HepG2 (cell line): Measurements from ENCODE around the gene VPS13D. TPM values are rescaled to one million over a fixed set of nuclear protein-coding genes. Genes with fewer than 3 reads are reported as not detected.

ENCODE experiments used
- ATAC-seq: fragments of 200-7000 bp; cut with Tn5 transposase; 3 replicates; pipeline ENCODE4 v1.9.1; 2020; ENCODE audit warnings: mild to moderate bottlenecking, moderate library complexity
- BruUV-seq: library from RNA; stranded (reverse); fragments of 400-500 nt; replicated peaks from 2 replicates; lab custom pipeline; 2021; lab: Mats Ljungman, UMichigan
- CTCF ChIA-PET: fragments of 300-600 bp; formaldehyde crosslinking; extraction: SDS; loops from one replicate; lab custom pipeline; 2021; ENCODE audit warnings: low total read pairs, inconsistent platforms, low intra/inter-chr PET ratio; lab: Yijun Ruan, JAX
- POLR2A ChIA-PET: fragments of 350-600 bp; sonication (Branson Sonifier 250); formaldehyde crosslinking; loops from one replicate; lab custom pipeline; 2020; ENCODE audit warnings: antibody characterized with exemption, inconsistent platforms; lab: Yijun Ruan, JAX
- DNase-seq: peaks from one replicate; pipeline ENCODE4 v3.0.0-alpha.2; 2015; ENCODE audit warnings: low spot score
- FAIRE-seq: peaks from 3 replicates; lab custom pipeline; 2011; peaks lifted over from hg19 to GRCh38; lab: Jason Lieb, UNC
- H2AFZ ChIP-seq: one replicate; pipeline ENCODE4 v1.6.1; 2011; ENCODE audit warnings: low read length, inconsistent platforms
- H3K27ac ChIP-seq: fragments of 300-600 bp; 3 replicates; pipeline ENCODE4 v1.8.0; 2011; ENCODE audit warnings: mixed run types, mild to moderate bottlenecking, mixed read lengths, low read length, inconsistent platforms; ENCODE audit not compliant: insufficient read depth; ENCODE audit errors: extremely low read length
- H3K27me3 ChIP-seq, 2 experiments: fragments of 200-600 bp in 1 of 2; 2 replicates in 1 of 2; 3 replicates in 1 of 2; pipeline versions ENCODE4 v1.6.0 to v1.8.0; 2011; ENCODE audit warnings: low read length in 2 of 2, mild to moderate bottlenecking in 2 of 2, moderate library complexity in 2 of 2, inconsistent platforms in 1 of 2; ENCODE audit not compliant: insufficient read depth in 2 of 2, control insufficient read depth in 1 of 2
- H3K36me3 ChIP-seq, 2 experiments: fragments of 200-600 bp in 1 of 2; replicated peaks in 1 of 2; 2 replicates in 1 of 2; 3 replicates in 1 of 2; pipeline versions ENCODE4 v1.5.1 to v1.8.0; 2011; ENCODE audit warnings: low read length in 2 of 2, inconsistent platforms in 1 of 2; ENCODE audit not compliant: insufficient read depth in 2 of 2, control insufficient read depth in 1 of 2
- H3K4me1 ChIP-seq: 2 replicates; pipeline ENCODE4 v1.5.1; 2012; ENCODE audit warnings: low read length, inconsistent platforms; ENCODE audit not compliant: insufficient read depth
- H3K4me2 ChIP-seq: 2 replicates; pipeline ENCODE4 v1.6.0; 2011; ENCODE audit warnings: low read depth, low read length, inconsistent platforms
- H3K4me3 ChIP-seq, 3 experiments: fragments of 200-600 bp in 1 of 3; sonication (generic), shearing (Covaris generic) in 1 of 3; replicated peaks in 1 of 3; 2 replicates each; pipeline ENCODE4 v1.5.1; 2011 to 2016; ENCODE audit warnings: low read length in 3 of 3, inconsistent platforms in 2 of 3, low read depth in 2 of 3, mild to moderate bottlenecking in 2 of 3, control low read depth in 1 of 3, mixed read lengths in 1 of 3; ENCODE audit not compliant: insufficient read depth in 1 of 3
- H3K79me2 ChIP-seq: one replicate; pipeline ENCODE4 v1.6.1; 2011; ENCODE audit warnings: low read length, inconsistent platforms; ENCODE audit not compliant: insufficient read depth
- H3K9ac ChIP-seq: 2 replicates; pipeline ENCODE4 v1.6.0; 2011; ENCODE audit warnings: mild to moderate bottlenecking, low read depth, low read length, inconsistent platforms; ENCODE audit not compliant: insufficient read depth
- H3K9me3 ChIP-seq: 2 replicates; pipeline ENCODE4 v1.5.1; 2012; ENCODE audit warnings: mild to moderate bottlenecking, low read length
- H4K20me1 ChIP-seq: 2 replicates; pipeline ENCODE4 v1.6.0; 2011; ENCODE audit warnings: inconsistent platforms, mild to moderate bottlenecking, low read length, moderate library complexity; ENCODE audit not compliant: insufficient read depth
- ATF2 ChIP-seq: sonication (generic); formaldehyde crosslinking; IDR thresholded peaks from 2 replicates; pipeline ENCODE4 v1.4.0; 2020; ENCODE audit warnings: missing genetic modification reagents
- NFRKB ChIP-seq: fragments of 450-650 bp; IDR thresholded peaks from 2 replicates; pipeline ENCODE4 v1.6.1; 2017
- PATZ1 ChIP-seq: sonication (generic); formaldehyde crosslinking; IDR thresholded peaks from 2 replicates; pipeline ENCODE4 v1.4.0; 2020; ENCODE audit warnings: missing genetic modification reagents
- REPIN1 ChIP-seq: sonication (generic); formaldehyde crosslinking; IDR thresholded peaks from 2 replicates; pipeline ENCODE4 v1.8.0; 2022; ENCODE audit warnings: missing genetic modification reagents, low read depth, mild to moderate bottlenecking, borderline replicate concordance
- REXO4 ChIP-seq: sonication (generic); formaldehyde crosslinking; IDR thresholded peaks from 2 replicates; pipeline ENCODE4 v1.8.0; 2022; ENCODE audit warnings: missing genetic modification reagents, mild to moderate bottlenecking, borderline replicate concordance
- TIGD3 ChIP-seq: sonication (generic); formaldehyde crosslinking; IDR thresholded peaks from 2 replicates; pipeline ENCODE4 v1.5.1; 2020; ENCODE audit warnings: mild to moderate bottlenecking, missing genetic modification reagents, borderline replicate concordance
- ZNF138 ChIP-seq: sonication (generic); formaldehyde crosslinking; IDR thresholded peaks from 2 replicates; pipeline ENCODE4 v1.5.0; 2020; ENCODE audit warnings: mild to moderate bottlenecking, low read depth, missing genetic modification reagents
- ZNF234 ChIP-seq: sonication (generic); formaldehyde crosslinking; conservative IDR thresholded peaks from 2 replicates; pipeline ENCODE4 v1.5.1; 2020; ENCODE audit warnings: mild to moderate bottlenecking, missing genetic modification reagents
- ZNF24 ChIP-seq: fragments of 450-650 bp; IDR thresholded peaks from 2 replicates; pipeline ENCODE4 v1.6.1; 2017; ENCODE audit warnings: antibody characterized with exemption, mild to moderate bottlenecking
- WGBS: methylation state at CpG from one replicate; pipeline ENCODE4 v1.1.6; 2017; ENCODE audit warnings: low lambda C conversion rate; 5-methylcytosine and 5-hydroxymethylcytosine counted together
- in situ Hi-C: cut with HindIII; loops from 2 replicates; pipeline ENCODE4 v1.10.0; 2017; ENCODE audit warnings: low pct_unique_long_range_greater_than_20kb; ENCODE audit not compliant: extremely low pct_ligation_motif_present
- intact Hi-C: fragments of 100-400 bp; cut with micrococcal nuclease; formaldehyde crosslinking; loops from one replicate; pipeline ENCODE4 v1.10.0; 2022; ENCODE audit not compliant: unreplicated experiment
- polyA plus RNA-seq, 8 experiments: library from polyadenylated mRNA; depleted of rRNA in 3 of 8; stranded (reverse) in 7 of 8; unstranded in 1 of 8; fragments of >200 nt; fragmentation: Illumina TruSeq in 4 of 8; extraction: Trizol in 4 of 8; gene quantifications; 2 replicates each; pipeline versions ENCODE4 v1.2.1 to v1.2.3, GENCODE V29; 2011 to 2016; ENCODE audit warnings: low read depth in 4 of 8, missing spikeins in 1 of 8, mixed read lengths in 1 of 8; ENCODE audit not compliant: insufficient read depth in 1 of 8
- total RNA-seq, 5 experiments: library from RNA; depleted of rRNA; stranded (reverse); fragments of >200 nt; fragmentation: Illumina TruSeq; extraction: Trizol; gene quantifications; 2 replicates each; pipeline ENCODE4 v1.2.3, GENCODE V29; 2016; ENCODE audit warnings: low read depth in 1 of 5
- TF ChIP-seq, protein P1 (sequence below): sonication (generic); formaldehyde crosslinking; conservative IDR thresholded peaks from 2 replicates; pipeline ENCODE4 v1.4.0; 2020; ENCODE audit warnings: mild to moderate bottlenecking, missing genetic modification reagents, moderate library complexity

The VPS13D gene
- total and polyA plus RNA-seq, 2 of the 13 experiments (the other 11 are each of a cell fraction or from before 2014, with no cell fraction given) = 8.6 to 13.9 TPM

DNA sequence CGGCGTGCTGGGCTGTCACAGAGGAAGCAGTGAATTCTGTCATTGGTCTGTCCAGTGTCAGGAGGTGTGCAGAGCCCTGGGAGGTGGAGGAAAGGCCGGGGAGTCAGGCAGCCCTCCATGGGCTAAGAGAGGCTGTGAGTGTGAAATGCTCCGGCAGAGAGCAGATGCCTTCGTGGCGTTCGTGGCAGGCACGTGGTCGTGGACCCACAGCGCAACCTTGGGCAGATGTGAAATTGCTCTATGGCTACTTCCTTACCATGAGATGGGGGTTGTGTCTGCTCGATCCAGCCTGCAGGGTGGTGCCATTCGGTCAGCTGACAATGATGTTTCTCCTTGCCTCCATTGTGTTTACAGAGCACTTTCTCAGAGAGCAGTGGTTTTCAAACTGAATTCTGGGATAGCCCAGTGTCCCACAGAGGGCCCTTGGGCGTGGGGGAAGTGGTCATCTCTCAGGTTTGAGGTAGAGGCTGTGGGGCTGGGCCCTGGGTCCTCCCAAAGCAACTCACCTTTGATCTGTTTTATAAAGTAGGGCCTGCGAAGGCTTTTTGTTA lies 35.1 kb upstream of the VPS13D start:
- BruUV-seq = no TSS peak

More for the DNA sequence above, 35.1 kb upstream of the VPS13D start:
- Histone ChIP-seq H4K20me1 (no peaks in the 10 kb centered on the region), H3K27ac (no peak overlapping the region), H3K79me2 (no peaks in the 10 kb centered on the region), H3K4me1 (peaks cover 10% of the 10 kb centered on the region), H3K4me3 (no peak overlapping the region), H3K36me3 (no peaks in the 10 kb centered on the region), H3K9me3 (no peaks in the 10 kb centered on the region), H3K9ac (no peak overlapping the region), H2AFZ (no peak overlapping the region), H3K4me2 (no peak overlapping the region), H3K27me3 (peaks cover 1 to 28% of the 10 kb centered on the region in 2 experiments; a peak in 3 of 5 replicates)
- 55% methylated on average over 9 of the region's 14 CpGs for whole genome bisulfite sequencing
- no peak for FAIRE-seq
- DNase-seq = no peak
- in situ Hi-C loops = no loop called here
- CTCF ChIA-PET = no interaction called here
- POLR2A ChIA-PET = no interaction called here
- TF ChIP-seq ATF2 (no peak), PATZ1 (CRISPR knock-in tag) (no peak), ZNF234 (no peak), REPIN1 (CRISPR knock-in tag) (no peak), REXO4 (no peak), ZNF24 (no peak), TIGD3 (CRISPR knock-in tag) (no peak), ZNF138 (CRISPR knock-in tag) (no peak), NFRKB (no peak)
- TF ChIP-seq, protein P1, sequence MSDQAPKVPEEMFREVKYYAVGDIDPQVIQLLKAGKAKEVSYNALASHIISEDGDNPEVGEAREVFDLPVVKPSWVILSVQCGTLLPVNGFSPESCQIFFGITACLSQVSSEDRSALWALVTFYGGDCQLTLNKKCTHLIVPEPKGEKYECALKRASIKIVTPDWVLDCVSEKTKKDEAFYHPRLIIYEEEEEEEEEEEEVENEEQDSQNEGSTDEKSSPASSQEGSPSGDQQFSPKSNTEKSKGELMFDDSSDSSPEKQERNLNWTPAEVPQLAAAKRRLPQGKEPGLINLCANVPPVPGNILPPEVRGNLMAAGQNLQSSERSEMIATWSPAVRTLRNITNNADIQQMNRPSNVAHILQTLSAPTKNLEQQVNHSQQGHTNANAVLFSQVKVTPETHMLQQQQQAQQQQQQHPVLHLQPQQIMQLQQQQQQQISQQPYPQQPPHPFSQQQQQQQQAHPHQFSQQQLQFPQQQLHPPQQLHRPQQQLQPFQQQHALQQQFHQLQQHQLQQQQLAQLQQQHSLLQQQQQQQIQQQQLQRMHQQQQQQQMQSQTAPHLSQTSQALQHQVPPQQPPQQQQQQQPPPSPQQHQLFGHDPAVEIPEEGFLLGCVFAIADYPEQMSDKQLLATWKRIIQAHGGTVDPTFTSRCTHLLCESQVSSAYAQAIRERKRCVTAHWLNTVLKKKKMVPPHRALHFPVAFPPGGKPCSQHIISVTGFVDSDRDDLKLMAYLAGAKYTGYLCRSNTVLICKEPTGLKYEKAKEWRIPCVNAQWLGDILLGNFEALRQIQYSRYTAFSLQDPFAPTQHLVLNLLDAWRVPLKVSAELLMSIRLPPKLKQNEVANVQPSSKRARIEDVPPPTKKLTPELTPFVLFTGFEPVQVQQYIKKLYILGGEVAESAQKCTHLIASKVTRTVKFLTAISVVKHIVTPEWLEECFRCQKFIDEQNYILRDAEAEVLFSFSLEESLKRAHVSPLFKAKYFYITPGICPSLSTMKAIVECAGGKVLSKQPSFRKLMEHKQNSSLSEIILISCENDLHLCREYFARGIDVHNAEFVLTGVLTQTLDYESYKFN = no peak
- intact Hi-C loops = no loop called here
- ATAC-seq = no peak
